Measurements from ENCODE around the gene PEX13.

DNA sequence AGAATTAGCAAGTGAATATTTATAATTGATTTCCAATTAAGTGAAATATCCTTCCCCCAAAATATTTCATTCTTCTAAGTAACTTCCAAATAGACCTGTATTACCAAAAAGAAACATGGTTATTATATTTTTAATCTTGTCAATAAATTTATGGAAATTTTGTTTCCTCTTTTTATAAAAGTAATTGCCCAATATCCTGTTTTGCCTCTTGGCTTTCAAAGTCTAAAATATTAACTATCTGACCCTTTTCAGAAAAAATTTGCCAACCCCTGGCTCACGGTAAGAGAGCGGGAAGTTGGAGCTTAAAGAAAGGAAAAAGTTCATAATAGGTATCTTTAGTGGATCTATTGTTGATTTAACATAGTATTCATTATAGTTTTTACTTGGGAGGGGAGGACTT is 27.7 kb downstream of the PEX13 start:
- TF ChIP-seq YY1 (IDR thresholded peaks at IDR 0.05; ENCODE audit: low read depth) (no peak), EP300 (IDR thresholded peaks at IDR 0.05; ENCODE audit: borderline replicate concordance) (no peak), CEBPB (IDR thresholded peaks at IDR 0.05) (no peak), TCF12 (IDR thresholded peaks at IDR 0.05; ENCODE audit: low read depth) (no peak), TAF1 (IDR thresholded peaks at IDR 0.05; ENCODE audit: low read depth) (no peak), EGR1 (IDR thresholded peaks at IDR 0.05) (no peak), FOXM1 (IDR thresholded peaks at IDR 0.05; ENCODE audit: borderline replicate concordance, low read depth) (no peak)
